ENCODE results near the gene MICU1. TPM values are rescaled to one million over a fixed set of nuclear protein-coding genes. Genes with fewer than 3 reads are reported as not detected.

Gene MICU1
- total RNA-seq, 1 donor from 2014 or later = 29.2 TPM

DNA sequence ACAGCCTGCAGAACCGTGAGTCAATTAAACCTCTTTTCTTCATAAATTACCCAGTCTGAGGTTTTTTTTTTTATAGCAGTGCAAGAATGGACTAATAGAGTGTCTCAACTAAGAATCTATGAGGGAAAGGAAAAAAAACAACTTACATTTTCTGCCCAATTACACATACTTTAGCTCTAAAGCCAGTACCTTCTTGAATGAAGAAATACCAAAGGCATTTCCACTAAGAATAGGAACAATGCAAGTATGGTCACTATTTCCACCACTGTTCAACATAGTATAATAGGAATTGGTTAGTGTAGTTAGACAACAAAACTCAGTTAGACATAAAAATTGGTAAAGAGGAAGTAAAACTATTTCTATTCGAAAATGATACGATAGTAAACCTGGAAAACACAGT is 37.6 kb downstream of the MICU1 start:
- no peaks in the 10 kb centered on the region for H3K36me3 ChIP-seq
- no peaks in the 10 kb centered on the region for H3K27me3 ChIP-seq
- H3K27ac ChIP-seq = no peak overlapping the region
- no peak overlapping the region for H3K4me3 ChIP-seq
- intact Hi-C loops (cut with DNase I) = no loop called here
- TF ChIP-seq, protein P1, sequence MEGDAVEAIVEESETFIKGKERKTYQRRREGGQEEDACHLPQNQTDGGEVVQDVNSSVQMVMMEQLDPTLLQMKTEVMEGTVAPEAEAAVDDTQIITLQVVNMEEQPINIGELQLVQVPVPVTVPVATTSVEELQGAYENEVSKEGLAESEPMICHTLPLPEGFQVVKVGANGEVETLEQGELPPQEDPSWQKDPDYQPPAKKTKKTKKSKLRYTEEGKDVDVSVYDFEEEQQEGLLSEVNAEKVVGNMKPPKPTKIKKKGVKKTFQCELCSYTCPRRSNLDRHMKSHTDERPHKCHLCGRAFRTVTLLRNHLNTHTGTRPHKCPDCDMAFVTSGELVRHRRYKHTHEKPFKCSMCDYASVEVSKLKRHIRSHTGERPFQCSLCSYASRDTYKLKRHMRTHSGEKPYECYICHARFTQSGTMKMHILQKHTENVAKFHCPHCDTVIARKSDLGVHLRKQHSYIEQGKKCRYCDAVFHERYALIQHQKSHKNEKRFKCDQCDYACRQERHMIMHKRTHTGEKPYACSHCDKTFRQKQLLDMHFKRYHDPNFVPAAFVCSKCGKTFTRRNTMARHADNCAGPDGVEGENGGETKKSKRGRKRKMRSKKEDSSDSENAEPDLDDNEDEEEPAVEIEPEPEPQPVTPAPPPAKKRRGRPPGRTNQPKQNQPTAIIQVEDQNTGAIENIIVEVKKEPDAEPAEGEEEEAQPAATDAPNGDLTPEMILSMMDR (IDR thresholded peaks at IDR 0.05) = no peak
- TF ChIP-seq POLR2A (IDR thresholded peaks at IDR 0.05) (no peak), POLR2AphosphoS5 (IDR thresholded peaks at IDR 0.05; ENCODE audit: insufficient read depth in 1 of 2, low read depth in 1 of 2) (no peak)
- H3K4me1 ChIP-seq = no peaks in the 10 kb centered on the region
- H3K9me3 ChIP-seq = no peaks in the 10 kb centered on the region
- no peak for DNase-seq (ENCODE audit: extremely low spot score in 2 of 2)

DNA sequence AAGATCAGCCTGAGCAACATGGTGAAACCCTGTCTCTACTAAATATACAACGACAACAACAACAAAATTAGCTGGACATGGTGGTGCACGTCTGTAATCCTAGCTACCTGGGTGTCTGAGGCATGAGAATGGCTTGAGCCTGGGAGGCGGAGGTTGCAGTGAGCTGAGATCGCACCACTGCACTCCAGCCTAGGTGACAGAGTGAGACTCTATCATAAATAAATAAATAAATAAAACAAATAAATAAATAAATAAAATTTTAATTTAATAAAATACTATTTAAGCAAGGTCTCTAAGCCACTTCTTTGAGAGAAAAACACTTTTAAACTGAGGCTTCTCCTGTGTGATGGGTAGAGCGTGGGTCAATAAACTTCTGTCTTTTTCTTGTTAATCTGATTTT is 38.3 kb downstream of the MICU1 start:
- no peaks in the 10 kb centered on the region for H3K9me3 ChIP-seq
- no peak overlapping the region for H3K4me3 ChIP-seq
- no peaks in the 10 kb centered on the region for H3K27me3 ChIP-seq
- no peak overlapping the region for H3K27ac ChIP-seq
- TF ChIP-seq POLR2A (IDR thresholded peaks at IDR 0.05) (no peak), POLR2AphosphoS5 (IDR thresholded peaks at IDR 0.05; ENCODE audit: insufficient read depth in 1 of 2, low read depth in 1 of 2) (no peak)
- TF ChIP-seq, protein P1 (IDR thresholded peaks at IDR 0.05) = no peak
- intact Hi-C loops (cut with DNase I) = no loop called here
- no peaks in the 10 kb centered on the region for H3K36me3 ChIP-seq
- DNase-seq (ENCODE audit: extremely low spot score in 2 of 2) = no peak
- H3K4me1 ChIP-seq = no peaks in the 10 kb centered on the region

DNA sequence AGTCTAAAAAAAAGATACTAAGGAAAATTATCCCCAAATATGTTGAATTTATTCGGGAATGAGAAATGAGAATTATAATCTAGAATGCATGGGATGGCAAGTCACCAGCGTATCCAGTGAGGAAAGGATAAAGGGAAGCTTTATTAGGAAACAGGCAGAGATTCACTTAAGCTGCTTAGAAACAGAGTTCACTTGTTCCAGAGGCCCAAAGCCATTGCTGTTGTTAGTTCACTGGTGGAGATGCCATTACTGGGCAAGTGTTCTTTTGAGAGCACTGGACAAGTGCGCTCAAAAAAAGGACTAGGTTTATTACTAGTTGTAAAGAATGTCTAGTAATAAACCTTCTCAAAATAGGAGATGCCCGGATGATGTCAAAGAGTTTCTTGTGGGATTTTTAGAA is 51.2 kb downstream of the MICU1 start:
- H3K27ac ChIP-seq = no peak overlapping the region
- DNase-seq (ENCODE audit: extremely low spot score in 2 of 2) = no peak
- TF ChIP-seq, protein P1 (IDR thresholded peaks at IDR 0.05) = no peak
- TF ChIP-seq POLR2AphosphoS5 (IDR thresholded peaks at IDR 0.05; ENCODE audit: insufficient read depth in 1 of 2, low read depth in 1 of 2) = no peak
- TF ChIP-seq POLR2A (IDR thresholded peaks at IDR 0.05) = no peak
- intact Hi-C loops (cut with DNase I) = no loop called here
- H3K4me1 ChIP-seq = no peaks in the 10 kb centered on the region
- no peaks in the 10 kb centered on the region for H3K36me3 ChIP-seq
- H3K4me3 ChIP-seq = no peak overlapping the region
- H3K9me3 ChIP-seq = no peaks in the 10 kb centered on the region
- H3K27me3 ChIP-seq = no peaks in the 10 kb centered on the region

DNA sequence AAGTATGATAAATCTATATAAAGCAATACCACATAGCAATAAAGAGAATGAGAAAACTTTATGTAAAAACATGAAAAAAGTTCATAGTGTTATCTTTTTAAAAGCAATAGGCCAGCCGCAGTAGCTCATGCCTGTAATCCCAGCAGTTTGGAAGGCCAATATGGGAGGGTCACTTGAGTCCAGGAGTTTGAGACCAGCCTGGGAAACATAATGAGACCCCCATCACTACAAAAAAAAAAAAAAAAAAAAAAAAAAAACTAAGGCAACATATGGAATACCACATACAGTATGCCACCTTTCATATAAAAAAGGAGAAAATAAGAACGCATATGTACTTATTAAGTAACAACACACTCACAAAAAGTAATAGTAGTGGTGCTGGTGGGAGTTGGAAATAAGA is 52.8 kb downstream of the MICU1 start:
- no peaks in the 10 kb centered on the region for H3K9me3 ChIP-seq
- no peaks in the 10 kb centered on the region for H3K27me3 ChIP-seq
- no peak overlapping the region for H3K4me3 ChIP-seq
- DNase-seq (ENCODE audit: extremely low spot score in 2 of 2) = no peak
- H3K27ac ChIP-seq = no peak overlapping the region
- H3K4me1 ChIP-seq = no peaks in the 10 kb centered on the region
- no peaks in the 10 kb centered on the region for H3K36me3 ChIP-seq
- intact Hi-C loops (cut with DNase I) = no loop called here
- TF ChIP-seq, protein P1 (IDR thresholded peaks at IDR 0.05) = no peak
- no peak for TF ChIP-seq POLR2AphosphoS5 (IDR thresholded peaks at IDR 0.05; ENCODE audit: insufficient read depth in 1 of 2, low read depth in 1 of 2)
- no peak for TF ChIP-seq POLR2A (IDR thresholded peaks at IDR 0.05)

DNA sequence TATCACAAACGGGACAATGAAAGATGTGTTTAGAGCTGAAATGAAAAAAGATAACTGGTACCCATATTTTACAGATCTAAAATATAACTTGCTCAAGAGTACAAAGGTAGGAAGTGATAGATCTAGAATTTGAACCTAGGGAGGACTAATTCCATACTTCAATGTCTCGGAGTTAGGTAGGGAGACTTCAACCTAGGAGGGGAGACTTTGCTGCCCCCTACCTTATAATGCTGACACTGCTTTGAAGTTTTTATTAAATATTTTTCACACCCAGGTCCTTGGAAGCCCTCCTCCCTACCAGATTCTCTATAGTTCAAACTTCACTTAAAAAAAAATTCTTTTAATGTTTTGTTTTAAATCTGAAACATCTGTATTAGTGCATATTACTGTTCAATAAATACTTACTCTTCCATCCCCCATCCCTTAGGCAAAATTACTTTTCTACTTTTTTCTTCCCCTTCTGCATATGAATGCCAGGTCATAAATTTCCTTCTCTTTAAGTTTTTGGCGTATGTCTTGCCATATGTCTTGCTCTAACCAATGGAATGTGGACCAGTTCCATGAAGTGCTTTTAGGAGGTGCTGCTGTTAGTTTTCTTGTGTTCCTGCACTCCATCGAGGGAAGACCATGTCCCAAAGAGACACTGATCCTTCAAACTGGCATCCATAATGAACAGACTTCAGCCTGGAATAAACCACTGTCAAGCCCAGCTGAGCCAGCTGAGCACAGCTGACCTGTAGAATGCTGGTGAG is 57.8 kb downstream of the MICU1 start:
- Histone ChIP-seq H3K4me1 (no peaks in the 10 kb centered on the region), H3K27me3 (no peaks in the 10 kb centered on the region), H3K9me3 (no peaks in the 10 kb centered on the region), H3K27ac (no peak overlapping the region), H3K36me3 (no peaks in the 10 kb centered on the region), H3K4me3 (no peak overlapping the region)
- no peak for DNase-seq (ENCODE audit: extremely low spot score in 2 of 2)
- intact Hi-C loops (cut with DNase I) = no loop called here
- TF ChIP-seq POLR2A (IDR thresholded peaks at IDR 0.05) = no peak
- TF ChIP-seq, protein P1 (IDR thresholded peaks at IDR 0.05) = no peak
- TF ChIP-seq POLR2AphosphoS5 (IDR thresholded peaks at IDR 0.05; ENCODE audit: insufficient read depth in 1 of 2, low read depth in 1 of 2) = no peak
